SK-N-SH (cell line): ENCODE results near the gene LCMT1. TPM values are rescaled to one million over a fixed set of nuclear protein-coding genes. Genes with fewer than 3 reads are reported as not detected.

ENCODE experiments used
- CTCF ChIA-PET: fragments of 300-600, 350-600 bp; formaldehyde crosslinking; extraction: SDS; loops from one replicate; lab custom pipeline; 2021; lab: Yijun Ruan, JAX
- POLR2A ChIA-PET: fragments of 350-600 bp; sonication (Branson Sonifier 250); formaldehyde crosslinking; extraction: SDS; loops from one replicate; lab custom pipeline; 2020; ENCODE audit warnings: antibody characterized with exemption, inconsistent platforms; lab: Yijun Ruan, JAX
- DNase-seq: peaks from one replicate; pipeline ENCODE4 v3.0.0; 2012
- H2AFZ ChIP-seq: fragments of 200-600 bp; sonication (generic); 2 replicates; pipeline ENCODE4 v1.8.1; 2016; ENCODE audit warnings: antibody characterized with exemption, mild to moderate bottlenecking, low read depth
- H3F3A ChIP-seq: fragments of 200-600 bp; sonication (generic); replicated peaks from 2 replicates; pipeline ENCODE3; 2016; ENCODE audit warnings: antibody characterized with exemption, mild to moderate bottlenecking; ENCODE audit not compliant: insufficient read depth
- H3K27ac ChIP-seq, 2 experiments: fragments of 200-500 bp in 1 of 2; fragments of 200-600 bp in 1 of 2; sonication (Bioruptor generic) in 1 of 2; sonication (generic), shearing (Covaris generic) in 1 of 2; 2 replicates each; pipeline versions ENCODE4 v1.5.1 to v1.6.1; 2014 to 2016; ENCODE audit warnings: low read depth in 2 of 2, inconsistent platforms in 1 of 2, low read length in 1 of 2, mild to moderate bottlenecking in 1 of 2, mixed read lengths in 1 of 2
- H3K27me3 ChIP-seq: fragments of 200-600 bp; sonication (generic), shearing (Covaris generic); 2 replicates; pipeline ENCODE4 v1.6.1; 2016; ENCODE audit warnings: mixed run types; ENCODE audit not compliant: insufficient read depth
- H3K36me3 ChIP-seq, 2 experiments: fragments of 200-500 bp in 1 of 2; fragments of 200-600 bp in 1 of 2; sonication (Bioruptor generic) in 1 of 2; sonication (generic) in 1 of 2; replicated peaks in 1 of 2; 2 replicates each; pipeline versions ENCODE3 to v1.5.1; 2014 to 2016; ENCODE audit warnings: low read length in 1 of 2, mild to moderate bottlenecking in 1 of 2; ENCODE audit not compliant: insufficient read depth in 2 of 2, control insufficient read depth in 1 of 2
- H3K4me1 ChIP-seq, 2 experiments: fragments of 200-500 bp in 1 of 2; fragments of 200-600 bp in 1 of 2; sonication (Bioruptor generic) in 1 of 2; sonication (generic), shearing (Covaris generic) in 1 of 2; 2 replicates each; pipeline versions ENCODE4 v1.5.1 to v1.6.1; 2014 to 2016; ENCODE audit warnings: low read depth in 1 of 2, low read length in 1 of 2, mixed run types in 1 of 2; ENCODE audit not compliant: insufficient read depth in 2 of 2, control insufficient read depth in 1 of 2
- H3K4me2 ChIP-seq: fragments of 200-600 bp; sonication (generic), shearing (Covaris generic); 2 replicates; pipeline ENCODE4 v1.6.1; 2017; ENCODE audit warnings: mixed run types
- H3K4me3 ChIP-seq, 2 experiments: fragments of 200-500 bp in 1 of 2; fragments of 200-600 bp in 1 of 2; sonication (Bioruptor generic) in 1 of 2; sonication (generic), shearing (Covaris generic) in 1 of 2; 2 replicates each; pipeline versions ENCODE4 v1.5.1 to v1.8.1; 2014 to 2016; ENCODE audit warnings: low read depth in 2 of 2, inconsistent platforms in 1 of 2, low read length in 1 of 2, mild to moderate bottlenecking in 1 of 2, mixed read lengths in 1 of 2, moderate library complexity in 1 of 2
- H3K79me2 ChIP-seq: fragments of 200-600 bp; sonication (generic); 2 replicates; pipeline ENCODE4 v1.8.1; 2017; ENCODE audit warnings: mild to moderate bottlenecking; ENCODE audit not compliant: insufficient read depth
- H3K9ac ChIP-seq: fragments of 200-600 bp; sonication (generic); 2 replicates; pipeline ENCODE4 v1.6.1; 2017; ENCODE audit warnings: mixed run types
- H3K9me2 ChIP-seq: fragments of 200-600 bp; sonication (generic); 2 replicates; pipeline ENCODE4 v1.6.1; 2017; ENCODE audit warnings: mixed run types
- H3K9me3 ChIP-seq: fragments of 200-600 bp; sonication (generic); 2 replicates; pipeline ENCODE4 v1.6.1; 2017; ENCODE audit warnings: mixed run types, mild to moderate bottlenecking, moderate library complexity
- H4K20me1 ChIP-seq: fragments of 200-600 bp; sonication (generic); 2 replicates; pipeline ENCODE4 v1.6.1; 2017; ENCODE audit warnings: mild to moderate bottlenecking, mixed run types; ENCODE audit not compliant: insufficient read depth
- CHD2 ChIP-seq: fragments of 150-350 bp; IDR thresholded peaks from 2 replicates; pipeline ENCODE4 v1.6.1; 2018; ENCODE audit warnings: low read length; ENCODE audit not compliant: partially characterized antibody
- ELF1 ChIP-seq: IDR thresholded peaks from 2 replicates; pipeline ENCODE4 v1.4.0; 2012
- GABPA ChIP-seq: IDR thresholded peaks from 2 replicates; pipeline ENCODE4 v1.4.0; 2012; ENCODE audit warnings: low read depth, mild to moderate bottlenecking
- GATA2 ChIP-seq: sonication (generic); formaldehyde crosslinking; IDR thresholded peaks from 2 replicates; pipeline ENCODE4 v1.5.0; 2020; ENCODE audit warnings: mild to moderate bottlenecking, missing genetic modification reagents
- IRF3 ChIP-seq: fragments of 150-350 bp; IDR thresholded peaks from 2 replicates; pipeline ENCODE4 v1.6.1; 2016; ENCODE audit warnings: mild to moderate bottlenecking, low read depth, low read length
- MEF2A ChIP-seq: IDR thresholded peaks from 2 replicates; pipeline ENCODE4 v1.4.0; 2012; ENCODE audit warnings: low read depth, borderline replicate concordance
- NFIC ChIP-seq: IDR thresholded peaks from 2 replicates; pipeline ENCODE4 v1.4.0; 2012; ENCODE audit warnings: borderline replicate concordance
- NRF1 ChIP-seq: IDR thresholded peaks from 2 replicates; pipeline ENCODE4 v1.6.1; 2012; ENCODE audit warnings: low read depth, mild to moderate bottlenecking, low read length
- PBX3 ChIP-seq: IDR thresholded peaks from 2 replicates; pipeline ENCODE4; 2012
- POLR2AphosphoS5 ChIP-seq: IDR thresholded peaks from 2 replicates; pipeline ENCODE4 v1.6.1; 2012; ENCODE audit warnings: low read depth, low read length
- RAD21 ChIP-seq: IDR thresholded peaks from 2 replicates; pipeline ENCODE4 v1.6.1; 2012; ENCODE audit warnings: mild to moderate bottlenecking, low read length
- RXRA ChIP-seq: IDR thresholded peaks from 2 replicates; pipeline ENCODE4 v1.4.0; 2012; ENCODE audit warnings: low read depth, mild to moderate bottlenecking, borderline replicate concordance
- USF2 ChIP-seq: fragments of 150-350 bp; IDR thresholded peaks from 2 replicates; pipeline ENCODE4 v1.6.1; 2017; ENCODE audit warnings: antibody characterized with exemption, low read length, low read depth, borderline replicate concordance
- WGBS: methylation state at CpG from one replicate; pipeline ENCODE4 v1.1.6; 2017; ENCODE audit warnings: low lambda C conversion rate; 5-methylcytosine and 5-hydroxymethylcytosine counted together
- polyA plus RNA-seq, 3 experiments: library from polyadenylated mRNA; depleted of rRNA; stranded (reverse); fragments of >200 nt; gene quantifications; 2 replicates each; pipeline ENCODE4 v1.2.3, GENCODE V29; 2012
- TF ChIP-seq, protein P1 (sequence below): IDR thresholded peaks from 2 replicates; pipeline ENCODE4 v1.6.1; 2012; ENCODE audit warnings: mild to moderate bottlenecking, low read depth, low read length, moderate library complexity
- TF ChIP-seq, protein P2 (sequence below): IDR thresholded peaks from 2 replicates; pipeline ENCODE4 v1.4.0; 2012; ENCODE audit warnings: low read depth, borderline replicate concordance

LCMT1 gene
- polyA plus RNA-seq, 1 of the 3 experiments (the other 2 are of a cell fraction): 29.8 TPM

- no peak overlapping the region for H3K4me2 ChIP-seq
- no peak overlapping the region for H3K27ac ChIP-seq
- no peaks in the 10 kb centered on the region for H3K4me1 ChIP-seq
- H3K9me2 ChIP-seq: no peaks in the 10 kb centered on the region
- no peaks in the 10 kb centered on the region for H3K36me3 ChIP-seq
- no peaks in the 10 kb centered on the region for H3F3A ChIP-seq
- H2AFZ ChIP-seq: no peak overlapping the region
- TF ChIP-seq PBX3: no peak
- no peak for TF ChIP-seq GABPA
- TF ChIP-seq, protein P1, sequence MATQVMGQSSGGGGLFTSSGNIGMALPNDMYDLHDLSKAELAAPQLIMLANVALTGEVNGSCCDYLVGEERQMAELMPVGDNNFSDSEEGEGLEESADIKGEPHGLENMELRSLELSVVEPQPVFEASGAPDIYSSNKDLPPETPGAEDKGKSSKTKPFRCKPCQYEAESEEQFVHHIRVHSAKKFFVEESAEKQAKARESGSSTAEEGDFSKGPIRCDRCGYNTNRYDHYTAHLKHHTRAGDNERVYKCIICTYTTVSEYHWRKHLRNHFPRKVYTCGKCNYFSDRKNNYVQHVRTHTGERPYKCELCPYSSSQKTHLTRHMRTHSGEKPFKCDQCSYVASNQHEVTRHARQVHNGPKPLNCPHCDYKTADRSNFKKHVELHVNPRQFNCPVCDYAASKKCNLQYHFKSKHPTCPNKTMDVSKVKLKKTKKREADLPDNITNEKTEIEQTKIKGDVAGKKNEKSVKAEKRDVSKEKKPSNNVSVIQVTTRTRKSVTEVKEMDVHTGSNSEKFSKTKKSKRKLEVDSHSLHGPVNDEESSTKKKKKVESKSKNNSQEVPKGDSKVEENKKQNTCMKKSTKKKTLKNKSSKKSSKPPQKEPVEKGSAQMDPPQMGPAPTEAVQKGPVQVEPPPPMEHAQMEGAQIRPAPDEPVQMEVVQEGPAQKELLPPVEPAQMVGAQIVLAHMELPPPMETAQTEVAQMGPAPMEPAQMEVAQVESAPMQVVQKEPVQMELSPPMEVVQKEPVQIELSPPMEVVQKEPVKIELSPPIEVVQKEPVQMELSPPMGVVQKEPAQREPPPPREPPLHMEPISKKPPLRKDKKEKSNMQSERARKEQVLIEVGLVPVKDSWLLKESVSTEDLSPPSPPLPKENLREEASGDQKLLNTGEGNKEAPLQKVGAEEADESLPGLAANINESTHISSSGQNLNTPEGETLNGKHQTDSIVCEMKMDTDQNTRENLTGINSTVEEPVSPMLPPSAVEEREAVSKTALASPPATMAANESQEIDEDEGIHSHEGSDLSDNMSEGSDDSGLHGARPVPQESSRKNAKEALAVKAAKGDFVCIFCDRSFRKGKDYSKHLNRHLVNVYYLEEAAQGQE: no peak
- TF ChIP-seq GATA2 (CRISPR knock-in tag): no peak
- no peak for TF ChIP-seq RXRA
- no peak for TF ChIP-seq MEF2A
- no peak for TF ChIP-seq CHD2
- TF ChIP-seq NRF1: no peak
- no peaks in the 10 kb centered on the region for H4K20me1 ChIP-seq
- no peak overlapping the region for H3K4me3 ChIP-seq
- H3K9ac ChIP-seq: no peak overlapping the region
- ChIA-PET CTCF (no interaction called here), POLR2A (no interaction called here)
- WGBS: 53% methylated on average over 3 of the region's 3 CpGs
- H3K9me3 ChIP-seq: no peaks in the 10 kb centered on the region
- H3K27me3 ChIP-seq: no peaks in the 10 kb centered on the region
- H3K79me2 ChIP-seq: no peaks in the 10 kb centered on the region
- no peak for DNase-seq
These were observed 73.2 kb downstream of the LCMT1 start for GRCh38 chr16:25184771-25185170.

DNA sequence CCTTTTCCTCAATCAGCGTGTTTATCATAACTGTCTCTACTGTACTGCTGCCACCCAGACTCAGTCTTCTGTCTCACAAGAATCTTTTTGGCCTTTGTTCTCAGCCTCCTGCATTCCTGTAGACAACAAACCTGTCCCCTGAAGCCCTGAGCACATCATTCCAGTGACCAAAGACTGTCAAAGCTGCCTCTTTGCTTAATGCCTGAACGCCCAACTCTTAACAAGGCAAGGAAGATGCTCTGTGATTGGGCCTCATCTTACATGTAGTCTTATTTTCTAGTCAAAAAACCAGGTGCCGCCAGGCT is 75.9 kb downstream of the LCMT1 start:
- no peaks in the 10 kb centered on the region for H4K20me1 ChIP-seq
- no peaks in the 10 kb centered on the region for H3K36me3 ChIP-seq
- H3K9ac ChIP-seq: no peak overlapping the region
- no peaks in the 10 kb centered on the region for H3K79me2 ChIP-seq
- H3F3A ChIP-seq: no peaks in the 10 kb centered on the region
- no peaks in the 10 kb centered on the region for H3K4me1 ChIP-seq
- no peak overlapping the region for H3K27ac ChIP-seq
- H3K4me2 ChIP-seq: no peak overlapping the region
- H2AFZ ChIP-seq: no peak overlapping the region
- no peaks in the 10 kb centered on the region for H3K27me3 ChIP-seq
- H3K9me3 ChIP-seq: no peaks in the 10 kb centered on the region
- H3K4me3 ChIP-seq: no peak overlapping the region
- DNase-seq: no peak
- no peak for TF ChIP-seq IRF3
- no peak for TF ChIP-seq RAD21
- no peak for TF ChIP-seq ELF1
- no peak for TF ChIP-seq NFIC
- TF ChIP-seq, protein P2, sequence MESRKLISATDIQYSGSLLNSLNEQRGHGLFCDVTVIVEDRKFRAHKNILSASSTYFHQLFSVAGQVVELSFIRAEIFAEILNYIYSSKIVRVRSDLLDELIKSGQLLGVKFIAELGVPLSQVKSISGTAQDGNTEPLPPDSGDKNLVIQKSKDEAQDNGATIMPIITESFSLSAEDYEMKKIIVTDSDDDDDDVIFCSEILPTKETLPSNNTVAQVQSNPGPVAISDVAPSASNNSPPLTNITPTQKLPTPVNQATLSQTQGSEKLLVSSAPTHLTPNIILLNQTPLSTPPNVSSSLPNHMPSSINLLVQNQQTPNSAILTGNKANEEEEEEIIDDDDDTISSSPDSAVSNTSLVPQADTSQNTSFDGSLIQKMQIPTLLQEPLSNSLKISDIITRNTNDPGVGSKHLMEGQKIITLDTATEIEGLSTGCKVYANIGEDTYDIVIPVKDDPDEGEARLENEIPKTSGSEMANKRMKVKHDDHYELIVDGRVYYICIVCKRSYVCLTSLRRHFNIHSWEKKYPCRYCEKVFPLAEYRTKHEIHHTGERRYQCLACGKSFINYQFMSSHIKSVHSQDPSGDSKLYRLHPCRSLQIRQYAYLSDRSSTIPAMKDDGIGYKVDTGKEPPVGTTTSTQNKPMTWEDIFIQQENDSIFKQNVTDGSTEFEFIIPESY: no peak
- TF ChIP-seq POLR2AphosphoS5: no peak
- no peak for TF ChIP-seq PBX3
- no peak for TF ChIP-seq NRF1
- TF ChIP-seq USF2: no peak
- 89% methylated on average over 3 of the region's 3 CpGs for WGBS
- no peaks in the 10 kb centered on the region for H3K9me2 ChIP-seq
- CTCF ChIA-PET: interaction anchor here (1.3 kb wide), 1 partner anchor 49 kb away, joined by 3 read pairs; no protein-coding TSS in a partner anchor
- POLR2A ChIA-PET: no interaction called here
